ENCODE results near the gene GPANK1.

- TF ChIP-seq EZH2phosphoT487 (conservative IDR thresholded peaks at IDR 0.05; ENCODE audit: low read length), result no peak
- TF ChIP-seq, protein P1, sequence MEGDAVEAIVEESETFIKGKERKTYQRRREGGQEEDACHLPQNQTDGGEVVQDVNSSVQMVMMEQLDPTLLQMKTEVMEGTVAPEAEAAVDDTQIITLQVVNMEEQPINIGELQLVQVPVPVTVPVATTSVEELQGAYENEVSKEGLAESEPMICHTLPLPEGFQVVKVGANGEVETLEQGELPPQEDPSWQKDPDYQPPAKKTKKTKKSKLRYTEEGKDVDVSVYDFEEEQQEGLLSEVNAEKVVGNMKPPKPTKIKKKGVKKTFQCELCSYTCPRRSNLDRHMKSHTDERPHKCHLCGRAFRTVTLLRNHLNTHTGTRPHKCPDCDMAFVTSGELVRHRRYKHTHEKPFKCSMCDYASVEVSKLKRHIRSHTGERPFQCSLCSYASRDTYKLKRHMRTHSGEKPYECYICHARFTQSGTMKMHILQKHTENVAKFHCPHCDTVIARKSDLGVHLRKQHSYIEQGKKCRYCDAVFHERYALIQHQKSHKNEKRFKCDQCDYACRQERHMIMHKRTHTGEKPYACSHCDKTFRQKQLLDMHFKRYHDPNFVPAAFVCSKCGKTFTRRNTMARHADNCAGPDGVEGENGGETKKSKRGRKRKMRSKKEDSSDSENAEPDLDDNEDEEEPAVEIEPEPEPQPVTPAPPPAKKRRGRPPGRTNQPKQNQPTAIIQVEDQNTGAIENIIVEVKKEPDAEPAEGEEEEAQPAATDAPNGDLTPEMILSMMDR (IDR thresholded peaks at IDR 0.05; ENCODE audit: insufficient read depth, low read length, poor library complexity, severe bottlenecking), result no peak
These were observed 49.3 kb upstream of the GPANK1 start for GRCh38 chr6:31713991-31714684.
